ENCODE results near the gene VWA2.
A peak's percentile ranks its signal among the peaks of the same experiment; 100 is the strongest.

VWA2 gene

GRCh38 chr10:114308531-114309363, 69.7 kb downstream of the VWA2 start:
- TF ChIP-seq EGR1 (IDR thresholded peaks at IDR 0.05) (no peak), YY1 (IDR thresholded peaks at IDR 0.05; ENCODE audit: low read depth) (no peak), NFIC (IDR thresholded peaks at IDR 0.05) (peak; percentile 66; the same call in 1 of the 2 replicates), USF1 (IDR thresholded peaks at IDR 0.05) (0 out of 2 replicates have a peak, but pooled peaks have one; percentile 5), TEAD4 (IDR thresholded peaks at IDR 0.05) (no peak), TAF1 (IDR thresholded peaks at IDR 0.05; ENCODE audit: low read depth) (0 out of 2 replicates have a peak, but pooled peaks have one; percentile 28), MAX (IDR thresholded peaks at IDR 0.05) (0 out of 2 replicates have a peak, but pooled peaks have one; percentile 35)

GRCh38 chr10:114309364-114309651, 70.3 kb downstream of the VWA2 start:
- TF ChIP-seq TAF1 (IDR thresholded peaks at IDR 0.05; ENCODE audit: low read depth) (no peak), REST (IDR thresholded peaks at IDR 0.05; ENCODE audit: low read depth) (no peak), USF1 (IDR thresholded peaks at IDR 0.05) (no peak), EGR1 (IDR thresholded peaks at IDR 0.05) (no peak), FOXM1 (IDR thresholded peaks at IDR 0.05; ENCODE audit: borderline replicate concordance, low read depth) (no peak), NFIC (IDR thresholded peaks at IDR 0.05) (no peak), MAX (IDR thresholded peaks at IDR 0.05) (no peak)

- TF ChIP-seq TEAD4 (IDR thresholded peaks at IDR 0.05) = no peak
- TF ChIP-seq CEBPB (IDR thresholded peaks at IDR 0.05) = no peak
- no peak for TF ChIP-seq REST (IDR thresholded peaks at IDR 0.05; ENCODE audit: low read depth)
- TF ChIP-seq EGR1 (IDR thresholded peaks at IDR 0.05) = no peak
- TF ChIP-seq CREB1 (IDR thresholded peaks at IDR 0.05; ENCODE audit: low read depth) = no peak
- no peak for TF ChIP-seq ZBTB7A (IDR thresholded peaks at IDR 0.05; ENCODE audit: low read depth)
- TF ChIP-seq TAF1 (IDR thresholded peaks at IDR 0.05; ENCODE audit: low read depth) = no peak
- TF ChIP-seq EP300 (IDR thresholded peaks at IDR 0.05; ENCODE audit: borderline replicate concordance) = no peak
- TF ChIP-seq RAD21 (IDR thresholded peaks at IDR 0.05; ENCODE audit: low read depth) = no peak
- TF ChIP-seq USF1 (IDR thresholded peaks at IDR 0.05) = no peak
- TF ChIP-seq YY1 (IDR thresholded peaks at IDR 0.05; ENCODE audit: low read depth) = no peak
- no peak for TF ChIP-seq FOXM1 (IDR thresholded peaks at IDR 0.05; ENCODE audit: borderline replicate concordance, low read depth)
- no peak for TF ChIP-seq TCF12 (IDR thresholded peaks at IDR 0.05; ENCODE audit: low read depth)
Observed at GRCh38 chr10:114310346-114310745, 71.3 kb downstream of the VWA2 start.

GRCh38 chr10:114311023-114311422, 72.0 kb downstream of the VWA2 start:
- no peak for TF ChIP-seq ZBTB7A (IDR thresholded peaks at IDR 0.05; ENCODE audit: low read depth)
- no peak for TF ChIP-seq EGR1 (IDR thresholded peaks at IDR 0.05)
- no peak for TF ChIP-seq TEAD4 (IDR thresholded peaks at IDR 0.05)
- no peak for TF ChIP-seq RAD21 (IDR thresholded peaks at IDR 0.05; ENCODE audit: low read depth)
- TF ChIP-seq USF1 (IDR thresholded peaks at IDR 0.05) = no peak
- TF ChIP-seq REST (IDR thresholded peaks at IDR 0.05; ENCODE audit: low read depth) = no peak

All from Ishikawa (cell line).